HCT116 (cell line): Measurements from ENCODE around the gene TIMM17A. TPM values are rescaled to one million over a fixed set of nuclear protein-coding genes. Genes with fewer than 3 reads are reported as not detected.
A peak's percentile ranks its signal among the peaks of the same experiment; 100 is the strongest.

Source experiments
- ATAC-seq: fragments of 200-7000 bp; cut with Tn5 transposase; 2 replicates; pipeline ENCODE4 v1.9.1; 2020; ENCODE audit warnings: mild to moderate bottlenecking, moderate library complexity
- BruUV-seq: library from RNA; stranded (reverse); fragments of 400-500 nt; replicated peaks from 2 replicates; lab custom pipeline; 2021; lab: Mats Ljungman, UMichigan
- CTCF ChIA-PET: fragments of 300-600 bp; sonication (Branson Sonifier 250); formaldehyde crosslinking; loops from one replicate; lab custom pipeline; 2021; ENCODE audit warnings: antibody characterized with exemption; lab: Charles Lee
- POLR2A ChIA-PET: fragments of 300-600, 350-600 bp; sonication (Branson Sonifier 250); formaldehyde crosslinking; loops from one replicate; lab custom pipeline; 2021; ENCODE audit warnings: antibody characterized with exemption; lab: Charles Lee
- RAD21 ChIA-PET, 2 experiments: fragments of 300-600 bp; sonication (Branson Sonifier 250); formaldehyde crosslinking; loops; one replicate each; lab custom pipeline; 2023; ENCODE audit warnings: low total read pairs in 2 of 2; ENCODE audit not compliant: uncharacterized antibody in 2 of 2, unreplicated experiment in 2 of 2, low non-redundant PET in 1 of 2; lab: Charles Lee
- DNase-seq: peaks from one replicate; pipeline ENCODE4 v3.0.0-alpha.2; 2010; ENCODE audit warnings: low read depth, low spot score
- H2AFZ ChIP-seq: fragments of 200-600 bp; shearing (Covaris generic), sonication (generic); 2 replicates; pipeline ENCODE4 v1.6.1; 2017; ENCODE audit warnings: low read depth, mixed run types, mixed read lengths, antibody characterized with exemption, low read length; ENCODE audit not compliant: poor library complexity, severe bottlenecking
- H3K27ac ChIP-seq: 2 replicates; pipeline ENCODE4 v1.5.1; 2012; ENCODE audit warnings: low read depth, low read length
- H3K27me3 ChIP-seq: fragments of 200-600 bp; sonication (generic); 2 replicates; pipeline ENCODE4 v1.6.1; 2016; ENCODE audit warnings: mixed run types, low read length, mixed read lengths; ENCODE audit not compliant: insufficient read depth
- H3K36me3 ChIP-seq, 2 experiments: fragments of 200-500 bp in 1 of 2; fragments of 200-600 bp in 1 of 2; sonication (Bioruptor generic) in 1 of 2; sonication (generic) in 1 of 2; 2 replicates each; pipeline versions ENCODE4 v1.5.1 to v1.6.1; 2014 to 2016; ENCODE audit warnings: low read length in 2 of 2, inconsistent platforms in 1 of 2, mixed read lengths in 1 of 2, mixed run types in 1 of 2; ENCODE audit not compliant: insufficient read depth in 2 of 2, control insufficient read depth in 1 of 2
- H3K4me1 ChIP-seq, 2 experiments: fragments of 200-600 bp in 1 of 2; sonication (generic) in 1 of 2; 2 replicates each; pipeline versions ENCODE4 v1.5.1 to v1.6.1; 2012 to 2017; ENCODE audit warnings: low read length in 2 of 2, inconsistent platforms in 1 of 2, mild to moderate bottlenecking in 1 of 2, mixed read lengths in 1 of 2, mixed run types in 1 of 2, moderate library complexity in 1 of 2; ENCODE audit not compliant: insufficient read depth in 2 of 2, control insufficient read depth in 1 of 2
- H3K4me2 ChIP-seq: fragments of 200-600 bp; sonication (generic); 2 replicates; pipeline ENCODE4 v1.6.1; 2017; ENCODE audit warnings: mixed run types, low read length, mixed read lengths
- H3K4me3 ChIP-seq, 2 experiments: fragments of 200-600 bp in 1 of 2; sonication (generic) in 1 of 2; replicated peaks in 1 of 2; 2 replicates each; pipeline ENCODE4 v1.5.1; 2011 to 2016; ENCODE audit warnings: low read length in 2 of 2, control low read depth in 1 of 2, low read depth in 1 of 2, mild to moderate bottlenecking in 1 of 2, mixed read lengths in 1 of 2, mixed run types in 1 of 2
- H3K79me2 ChIP-seq: fragments of 200-600 bp; sonication (generic); 2 replicates; pipeline ENCODE4 v1.6.1; 2017; ENCODE audit warnings: mild to moderate bottlenecking, mixed run types, low read length, moderate library complexity, mixed read lengths; ENCODE audit not compliant: insufficient read depth
- H3K9ac ChIP-seq: fragments of 200-600 bp; sonication (generic); 2 replicates; pipeline ENCODE4 v1.6.1; 2016; ENCODE audit warnings: low read length, mixed read lengths
- H3K9me2 ChIP-seq: fragments of 200-600 bp; sonication (generic), shearing (Covaris generic); 2 replicates; pipeline ENCODE4 v1.6.1; 2017; ENCODE audit warnings: mixed run types, mild to moderate bottlenecking, moderate library complexity; ENCODE audit not compliant: insufficient read depth
- H3K9me3 ChIP-seq, 2 experiments: fragments of 200-500 bp in 1 of 2; fragments of 200-600 bp in 1 of 2; sonication (Bioruptor generic) in 1 of 2; sonication (generic) in 1 of 2; 2 replicates each; pipeline ENCODE4 v1.6.1; 2014 to 2017; ENCODE audit warnings: low read length in 2 of 2, mixed read lengths in 2 of 2, inconsistent platforms in 1 of 2, low read depth in 1 of 2, mild to moderate bottlenecking in 1 of 2, mixed run types in 1 of 2, moderate library complexity in 1 of 2; ENCODE audit not compliant: control insufficient read depth in 1 of 2, insufficient read depth in 1 of 2
- H4K20me1 ChIP-seq: fragments of 200-600 bp; sonication (generic), shearing (Covaris generic); 2 replicates; pipeline ENCODE4 v1.6.1; 2017; ENCODE audit warnings: mixed run types, mild to moderate bottlenecking, moderate library complexity; ENCODE audit not compliant: insufficient read depth
- CTCF ChIP-seq, 3 experiments: fragments of 200-600 bp in 1 of 3; sonication (generic) in 1 of 3; IDR thresholded peaks in 2 of 3; conservative IDR thresholded peaks in 1 of 3; 2 replicates each; pipeline ENCODE4 v1.5.1; 2012 to 2017; ENCODE audit warnings: low read depth in 2 of 3, low read length in 2 of 3, antibody characterized with exemption in 1 of 3, borderline replicate concordance in 1 of 3, control low read depth in 1 of 3, mild to moderate bottlenecking in 1 of 3, mixed read lengths in 1 of 3, mixed run types in 1 of 3, moderate library complexity in 1 of 3; ENCODE audit not compliant: insufficient read depth in 1 of 3
- EGR1 ChIP-seq: IDR thresholded peaks from 2 replicates; pipeline ENCODE4 v1.6.1; 2012; ENCODE audit warnings: low read depth
- ELF1 ChIP-seq: IDR thresholded peaks from 2 replicates; pipeline ENCODE4 v1.6.1; 2012; ENCODE audit warnings: low read depth, borderline replicate concordance
- FOSL1 ChIP-seq: IDR thresholded peaks from 2 replicates; pipeline ENCODE4 v1.6.1; 2012; ENCODE audit warnings: low read depth
- RAD21 ChIP-seq: IDR thresholded peaks from 2 replicates; pipeline ENCODE4 v1.6.1; 2012; ENCODE audit warnings: low read depth, mild to moderate bottlenecking
- REST ChIP-seq: IDR thresholded peaks from 2 replicates; pipeline ENCODE4 v1.6.1; 2012; ENCODE audit warnings: low read depth
- SIN3A ChIP-seq: IDR thresholded peaks from 2 replicates; pipeline ENCODE4 v1.6.1; 2012; ENCODE audit warnings: low read depth
- SP1 ChIP-seq: IDR thresholded peaks from 2 replicates; pipeline ENCODE4 v1.6.1; 2012; ENCODE audit warnings: low read depth
- ZBTB33 ChIP-seq: IDR thresholded peaks from 2 replicates; pipeline ENCODE4 v1.6.1; 2011; ENCODE audit warnings: mild to moderate bottlenecking, low read length, moderate library complexity; ENCODE audit not compliant: insufficient replicate concordance; ENCODE audit errors: extremely low read depth
- intact Hi-C: fragments of 100-400 bp; cut with micrococcal nuclease; formaldehyde crosslinking; loops from 2 replicates; pipeline ENCODE4 v1.10.0; 2022
- total RNA-seq: library from RNA; stranded (reverse); gene quantifications from one replicate; pipeline ENCODE4 v1.2.1, GENCODE V29; 2021; ENCODE audit not compliant: unreplicated experiment

Gene TIMM17A
- total RNA-seq, 1 experiment from 2014 or later = 100 TPM

- Histone ChIP-seq H3K9me3 (no peaks in the 10 kb centered on the region), H3K9ac (no peak overlapping the region), H4K20me1 (no peaks in the 10 kb centered on the region), H3K4me3 (no peak overlapping the region), H3K27ac (no peak overlapping the region), H3K79me2 (no peaks in the 10 kb centered on the region), H3K36me3 (no peaks in the 10 kb centered on the region), H3K4me2 (peak overlapping the region; percentile 39), H3K27me3 (peaks cover 11% of the 10 kb centered on the region), H3K9me2 (no peaks in the 10 kb centered on the region), H3K4me1 (peaks cover 11 to 20% of the 10 kb centered on the region in 2 experiments; a peak in 3 of 4 replicates), H2AFZ (peak overlapping the region; percentile 72)
- DNase-seq (no peak), ATAC-seq (no peak)
- BruUV-seq = no TSS peak
- intact Hi-C loops = no loop called here
- ChIA-PET RAD21 (no interaction called here), CTCF (interaction anchor here (1.0 kb wide), 1 partner anchor 60 kb away, joined by 3 read pairs; no protein-coding TSS in a partner anchor), POLR2A (interaction anchor here (1.0 kb wide), 1 partner anchor 13 kb away, joined by 3 read pairs; the partner anchor contains the start of gene TIMM17A)
- no peak for TF ChIP-seq ZBTB33
- TF ChIP-seq ELF1 = no peak
- TF ChIP-seq RAD21 = no peak
- TF ChIP-seq EGR1 = no peak
- TF ChIP-seq CTCF (IDR thresholded peaks at IDR 0.05 in 2 of 3, conservative IDR thresholded peaks at IDR 0.05 in 1 of 3; ENCODE audit: borderline replicate concordance in 1 of 3, insufficient read depth in 1 of 3, low read depth in 2 of 3, low read length in 2 of 3) = no peak
- no peak for TF ChIP-seq REST
- no peak for TF ChIP-seq SIN3A
- no peak for TF ChIP-seq FOSL1
- no peak for TF ChIP-seq SP1
These were observed 13.2 kb upstream of the TIMM17A start for GRCh38 chr1:201942129-201942495.
